T-helper 9 cell (primary cell): Measurements from ENCODE around the gene ATG12.
"Not testable (repeated sequence)": the region's sequence is repeated elsewhere in the genome, so short reads cannot be mapped to it uniquely, and the experiment has no call there.

Experiments
- DNase-seq: peaks from one replicate; pipeline ENCODE4 v3.0.0-alpha.2; 2020

The ATG12 gene

GRCh38 chr5:115842089-115842935 lies 947 bp upstream of the ATG12 start:
- DNase-seq, result no peak

- DNase-seq, result no peak
These were observed 492 bp downstream of the ATG12 start for GRCh38 chr5:115840873-115841272.

DNA sequence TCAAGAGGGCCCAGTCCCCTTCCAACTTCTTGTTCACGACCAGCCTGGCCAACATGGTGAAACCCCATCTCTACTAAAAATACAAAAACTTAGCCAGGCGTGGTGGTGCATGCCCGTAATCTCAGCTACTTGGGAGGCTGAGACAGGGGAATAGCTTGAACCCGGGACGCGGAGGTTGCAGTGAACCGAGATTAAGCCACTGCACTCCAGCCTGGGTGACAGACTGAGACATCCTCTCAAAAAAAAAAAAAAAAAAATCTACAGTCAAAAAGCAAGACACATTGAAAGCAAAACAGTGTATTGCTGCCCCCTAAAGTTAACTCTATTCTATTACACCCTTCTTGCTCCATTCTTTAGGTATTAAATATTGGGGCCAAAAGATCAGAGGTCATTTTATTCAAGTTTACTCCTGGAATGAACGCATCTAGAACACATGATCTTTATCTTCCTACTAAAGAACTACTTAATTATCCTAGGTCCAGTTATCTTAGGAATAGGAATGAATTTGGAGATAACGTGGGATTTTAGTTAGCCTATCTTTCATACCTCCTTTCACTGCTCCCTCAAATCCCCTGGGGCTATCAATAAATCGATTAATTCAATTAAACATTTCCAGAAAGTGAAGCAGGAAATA lies 2.4 kb downstream of the ATG12 start:
- no peak for DNase-seq

DNA sequence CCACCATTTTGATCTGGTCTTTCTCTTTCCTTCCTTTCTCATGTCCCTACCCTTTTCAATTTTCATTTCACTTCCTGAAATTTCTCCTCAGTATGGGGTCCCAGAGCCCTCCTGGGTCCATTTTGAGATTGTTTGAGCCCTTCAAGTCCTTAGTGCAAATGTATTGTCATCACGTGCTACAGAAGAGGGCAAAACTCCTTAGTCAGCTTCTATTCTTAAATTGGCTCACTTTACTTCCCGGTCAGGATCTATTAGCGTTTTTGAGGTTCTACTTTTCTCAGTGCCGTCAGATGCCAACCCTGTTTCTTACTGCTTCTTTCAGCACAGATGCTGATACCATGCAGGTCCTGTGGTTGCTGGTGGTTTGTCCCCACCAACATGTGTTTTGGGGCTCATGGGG lies 5.9 kb downstream of the ATG12 start:
- DNase-seq, result no peak

- DNase-seq, result no peak
These were observed 10.1 kb downstream of the ATG12 start for GRCh38 chr5:115831163-115831768.

- no peak for DNase-seq
These were observed 11.5 kb downstream of the ATG12 start for GRCh38 chr5:115829913-115830312.

DNA sequence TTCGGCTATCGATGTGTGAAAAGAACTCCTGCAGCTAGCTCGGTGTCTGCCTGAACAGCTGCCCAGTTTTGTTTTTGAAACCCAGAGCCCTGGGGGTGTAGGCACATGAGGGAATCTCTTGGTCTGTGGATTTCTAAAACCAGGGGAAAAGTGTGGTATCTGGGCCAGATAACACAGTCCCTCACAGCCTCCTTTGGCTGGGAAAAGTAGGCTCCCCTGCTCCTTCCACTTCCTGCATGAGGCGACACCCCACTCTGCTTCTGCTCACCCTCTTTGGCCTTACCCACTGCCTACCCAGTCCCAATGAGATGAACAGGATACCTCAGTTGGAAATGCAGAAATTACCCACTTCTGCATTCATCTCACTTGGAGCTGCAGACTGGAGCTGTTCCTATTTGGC lies 15.4 kb downstream of the ATG12 start:
- DNase-seq, result no peak

GRCh38 chr5:115824983-115825382 lies 16.4 kb downstream of the ATG12 start:
- not testable (repeated sequence) for DNase-seq

DNA sequence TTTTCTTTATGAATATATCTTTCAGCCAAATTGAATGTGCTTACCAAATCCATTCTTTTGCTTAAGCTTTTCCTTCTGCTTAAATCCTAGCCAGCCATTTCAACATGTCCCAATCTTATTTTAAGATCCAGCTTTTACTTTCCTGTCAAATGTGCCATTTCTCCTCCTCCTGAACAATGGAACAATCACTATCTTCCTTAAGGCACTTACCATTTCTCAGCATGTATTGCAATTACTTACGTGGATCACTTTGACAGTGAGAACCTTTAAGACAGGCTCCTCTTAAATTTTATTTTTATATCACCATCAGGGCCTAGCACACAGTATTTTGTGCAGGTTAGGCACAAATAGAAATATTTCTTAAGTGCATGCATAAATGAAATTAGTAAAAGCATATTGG lies 20.5 kb downstream of the ATG12 start:
- DNase-seq, result no peak

- DNase-seq, result no peak
These were observed 22.5 kb downstream of the ATG12 start for GRCh38 chr5:115818821-115819220.

DNA sequence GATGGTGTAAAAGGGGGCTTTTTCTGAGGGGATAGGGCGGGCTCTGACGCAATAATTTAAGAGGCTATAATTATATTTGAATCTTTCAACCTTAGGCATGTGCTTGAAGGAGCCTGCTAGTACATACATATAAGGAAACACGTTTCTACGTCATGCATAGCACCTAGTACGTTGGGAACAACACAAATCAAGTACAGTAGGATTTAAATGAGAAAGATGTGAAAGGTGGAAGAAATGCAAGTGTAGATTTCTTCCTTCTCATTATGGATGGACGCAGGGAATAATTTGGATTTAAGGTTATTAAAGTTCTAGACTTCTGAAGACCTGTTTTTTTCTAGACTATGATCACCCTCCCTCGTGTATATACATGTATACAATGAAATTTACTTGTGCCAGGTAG lies 24.0 kb downstream of the ATG12 start:
- no peak for DNase-seq

- DNase-seq, result no peak
These were observed 24.9 kb downstream of the ATG12 start, which contains the start of gene CDO1 for GRCh38 chr5:115816226-115817081. Gene CDO1, minus strand, starts transcription at chr5:115816659. Its CDS starts 262 bp downstream, at chr5:115816397.

GRCh38 chr5:115815693-115816225 lies 25.6 kb downstream of the ATG12 start:
- no peak for DNase-seq

DNA sequence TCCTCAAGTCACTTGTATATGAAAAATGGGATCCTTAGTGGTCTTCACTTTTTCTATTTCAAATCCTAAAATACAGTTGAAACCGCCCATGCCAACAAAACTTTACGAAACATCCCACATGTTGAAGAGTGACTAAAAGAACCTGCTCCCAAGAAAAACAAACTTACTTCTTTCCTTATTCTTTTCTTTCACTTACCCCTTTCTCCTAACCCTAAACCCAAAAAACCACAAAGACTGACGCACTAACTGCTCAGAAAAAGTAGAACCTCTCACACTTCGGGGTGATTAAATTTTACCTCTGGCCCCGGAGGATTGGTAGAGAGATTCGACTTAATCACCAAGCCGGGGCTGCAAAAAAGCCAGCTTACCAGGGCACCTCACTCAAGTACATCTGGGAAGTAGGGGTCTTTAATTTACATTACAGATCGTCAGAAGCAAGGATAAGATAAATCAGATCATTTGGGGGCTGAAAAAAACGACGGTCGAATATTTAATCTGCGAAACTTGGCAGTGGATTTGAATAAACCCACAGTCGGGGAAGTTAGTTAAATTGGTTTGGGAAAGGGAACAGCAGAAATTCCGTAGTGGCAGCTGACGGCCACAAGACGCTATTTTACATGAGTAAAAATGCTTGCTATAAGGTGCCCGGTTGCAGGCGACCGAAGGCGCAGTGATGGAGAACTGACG lies 26.2 kb downstream of the ATG12 start:
- DNase-seq, result no peak

DNA sequence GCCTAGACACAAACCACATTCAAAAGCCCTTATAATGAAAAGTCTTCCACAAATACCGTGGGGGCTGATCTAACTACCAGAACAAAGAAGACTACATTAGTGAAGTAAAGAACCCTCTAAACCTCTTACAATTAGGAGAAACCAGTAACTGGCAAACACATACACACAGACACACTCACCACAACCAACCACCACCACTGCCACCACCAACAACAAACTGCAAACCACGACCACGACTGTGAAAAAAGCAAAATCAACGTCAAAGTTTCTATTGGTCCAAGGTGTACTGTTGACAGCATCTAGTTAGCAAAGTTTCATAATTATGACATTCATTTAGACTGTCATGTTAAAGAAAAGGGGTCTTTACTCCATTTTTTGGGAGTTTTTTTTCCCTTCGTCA lies 27.6 kb downstream of the ATG12 start:
- DNase-seq, result no peak

DNA sequence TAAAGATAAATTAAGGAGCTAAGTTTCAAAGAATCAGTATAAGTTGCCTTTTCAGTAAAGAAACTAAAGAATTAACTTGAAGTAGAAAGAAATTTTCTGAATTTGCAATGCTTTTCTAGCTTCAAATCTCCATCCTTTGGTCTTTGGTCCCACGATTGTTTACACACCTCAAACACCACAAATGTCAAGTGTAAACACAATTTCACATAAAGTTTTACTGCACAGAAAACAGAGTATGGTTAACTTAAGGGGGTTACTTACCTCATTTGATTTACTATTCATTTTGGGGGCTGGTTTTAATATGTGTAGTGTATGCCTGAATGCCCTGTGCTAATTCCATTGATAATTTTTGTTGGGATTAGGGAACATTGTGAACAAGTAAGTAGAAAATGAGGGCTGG lies 29.0 kb downstream of the ATG12 start:
- DNase-seq, result no peak

DNA sequence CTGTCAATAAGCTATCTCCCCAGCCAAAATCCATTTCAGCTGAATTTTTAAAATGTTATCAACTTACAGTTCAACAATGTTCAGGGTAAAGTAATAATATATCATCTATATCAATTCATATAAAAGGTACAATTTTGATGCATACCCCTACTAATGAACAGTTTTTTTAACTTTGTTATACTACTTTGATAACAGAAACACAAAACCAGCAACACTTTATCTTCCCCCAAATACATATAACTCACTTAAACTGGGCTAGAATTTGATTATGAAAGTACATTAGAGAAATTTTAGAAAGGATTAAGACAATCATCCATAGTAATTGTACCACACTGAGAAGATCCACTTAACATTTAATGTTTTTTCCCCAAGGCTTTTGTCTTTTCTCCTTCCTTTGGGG lies 30.0 kb downstream of the ATG12 start:
- DNase-seq, result no peak

- no peak for DNase-seq
These were observed 30.6 kb downstream of the ATG12 start for GRCh38 chr5:115810761-115811160.

DNA sequence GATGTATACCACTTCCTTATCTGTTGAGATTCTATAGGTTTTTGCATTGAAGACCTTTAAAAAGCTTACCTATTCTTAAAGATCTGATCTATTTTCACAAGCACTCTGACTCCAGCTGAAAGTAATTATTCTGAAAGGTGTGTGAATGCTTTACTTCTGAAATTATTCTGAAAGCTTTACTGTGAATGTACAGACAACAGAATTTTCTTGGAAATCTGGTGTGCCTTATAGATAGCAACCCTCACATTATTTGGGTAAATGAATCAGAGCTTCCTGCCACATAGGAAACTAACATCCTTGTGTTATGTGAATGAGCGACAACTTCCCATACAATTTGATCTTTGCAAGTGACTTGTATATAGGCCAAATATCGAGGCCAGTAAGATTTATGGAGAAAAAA lies 31.4 kb downstream of the ATG12 start:
- no peak for DNase-seq

DNA sequence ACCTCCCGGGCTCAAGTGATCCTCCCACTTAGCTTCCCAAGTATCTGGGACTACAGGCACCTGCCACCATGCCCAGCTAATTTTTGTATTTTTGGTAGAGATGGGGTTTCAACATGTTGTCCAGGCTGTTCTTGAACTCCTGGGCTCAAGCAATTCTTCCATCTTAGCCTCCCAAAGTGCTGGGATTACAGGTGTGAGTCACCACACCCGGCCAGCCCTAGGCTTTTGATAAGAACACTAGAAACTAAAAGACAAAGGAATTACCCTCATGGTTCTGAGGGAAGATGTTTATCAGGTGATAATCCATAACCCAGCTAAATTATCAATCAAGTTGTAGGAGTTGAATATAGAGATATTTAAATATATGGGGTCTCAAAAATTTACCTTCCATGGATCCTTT lies 33.3 kb downstream of the ATG12 start:
- DNase-seq, result not testable (repeated sequence)

GRCh38 chr5:115807654-115808052 lies 33.7 kb downstream of the ATG12 start:
- no peak for DNase-seq
